Tibial artery (tissue), 4 donors: ENCODE measurements around the gene TEKT1.
"Not testable (repeated sequence)": the region's sequence is repeated elsewhere in the genome, so short reads cannot be mapped to it uniquely, and the experiment has no call there.

Experiments
- DNase-seq, 2 donors: peaks; one replicate each; pipeline ENCODE4 v3.0.0-alpha.2; 2019
- H3K27ac ChIP-seq, 2 donors: fragments of 200-600 bp; sonication (generic) in 1 of 2; 1 replicate in 1 of 2; 2 replicates in 1 of 2; pipeline ENCODE4 v1.5.1; 2018 to 2019; ENCODE audit warnings: mild to moderate bottlenecking in 1 of 2
- H3K27me3 ChIP-seq, 2 donors: fragments of 200-600 bp; sonication (generic) in 1 of 2; one replicate each; pipeline versions ENCODE4 v1.5.1 to v1.6.0; 2016 to 2019
- H3K36me3 ChIP-seq, 3 donors: fragments of 200-600 bp; sonication (generic) in 2 of 3; one replicate each; pipeline ENCODE4 v1.5.1; 2016 to 2019; ENCODE audit warnings: mild to moderate bottlenecking in 2 of 3
- H3K4me1 ChIP-seq, 4 donors: fragments of 200-600 bp; sonication (generic) in 2 of 4; 1 replicate in 3 of 4; 2 replicates in 1 of 4; pipeline ENCODE4 v1.5.1; 2016 to 2019
- H3K4me3 ChIP-seq, 2 donors: fragments of 200-600 bp; sonication (generic) in 1 of 2; 1 replicate in 1 of 2; 2 replicates in 1 of 2; pipeline ENCODE4 v1.5.1; 2018 to 2019; ENCODE audit warnings: mild to moderate bottlenecking in 2 of 2
- H3K9me3 ChIP-seq, 3 donors: fragments of 200-600 bp; sonication (generic) in 1 of 3; one replicate each; pipeline ENCODE4 v1.5.1; 2016 to 2019
- CTCF ChIP-seq, 2 experiments: fragments of 200-600 bp in 1 of 2; fragments of 450-650 bp in 1 of 2; IDR thresholded peaks; one replicate each; pipeline ENCODE4 v1.5.1; 2017 to 2019; ENCODE audit warnings: antibody characterized with exemption in 2 of 2, mild to moderate bottlenecking in 1 of 2, moderate library complexity in 1 of 2
- intact Hi-C: fragments of 100-400 bp; cut with DNase I; formaldehyde crosslinking; loops from one replicate; pipeline ENCODE4 v1.15.0; 2023; ENCODE audit warnings: low total_unique reads

The TEKT1 gene

GRCh38 chr17:6831661-6832263 lies at the start of gene TEKT1:
Gene TEKT1, minus strand, starts transcription at chr17:6831729. Its CDS starts 1,353 bp downstream, at chr17:6830376.
- peak within 1 kb of the TSS in 1 of 2 donors; percentile 24 for H3K4me3 ChIP-seq
- no peak for TF ChIP-seq CTCF (IDR thresholded peaks at IDR 0.05)
- intact Hi-C loops = no loop called here

GRCh38 chr17:6879221-6879975 lies 47.9 kb upstream of the TEKT1 start:
- DNase-seq, intact Hi-C loops: not testable (repeated sequence)

More at GRCh38 chr17:6831661-6832263, at the start of gene TEKT1:
- Histone ChIP-seq H3K9me3 (no peaks in the 10 kb centered on the region), H3K4me1 (no peaks in the 10 kb centered on the region), H3K36me3 (no peaks in the 10 kb centered on the region), H3K27ac (no peak within 1 kb of the TSS), H3K27me3 (peaks cover 0 to 44% of the 10 kb centered on the region in 2 donors)
- peak; percentile 71 to 73 for DNase-seq

GRCh38 chr17:6875276-6875675 lies 43.7 kb upstream of the TEKT1 start:
- H3K4me1 ChIP-seq, intact Hi-C loops, H3K36me3 ChIP-seq, DNase-seq, H3K9me3 ChIP-seq, H3K4me3 ChIP-seq, H3K27ac ChIP-seq, H3K27me3 ChIP-seq: not testable (repeated sequence)

More at GRCh38 chr17:6879221-6879975, 47.9 kb upstream of the TEKT1 start:
- H3K27me3 ChIP-seq, H3K4me1 ChIP-seq, H3K27ac ChIP-seq, H3K4me3 ChIP-seq, H3K36me3 ChIP-seq: not testable (repeated sequence)
- peaks cover 0 to 16% (median 11%) of the 10 kb centered on the region in 3 donors for H3K9me3 ChIP-seq

- intact Hi-C loops = no loop called here
- TF ChIP-seq CTCF (IDR thresholded peaks at IDR 0.05) = no peak
- no peak for DNase-seq
Measured at GRCh38 chr17:6872936-6873335, 41.4 kb upstream of the TEKT1 start.

GRCh38 chr17:6870841-6871240 lies 39.3 kb upstream of the TEKT1 start:
- intact Hi-C loops = no loop called here
- H3K9me3 ChIP-seq = no peaks in the 10 kb centered on the region
- no peaks in the 10 kb centered on the region for H3K4me1 ChIP-seq
- TF ChIP-seq CTCF (IDR thresholded peaks at IDR 0.05) = no peak
- no peaks in the 10 kb centered on the region for H3K36me3 ChIP-seq
- peaks cover 0 to 10% of the 10 kb centered on the region in 2 donors for H3K27me3 ChIP-seq
- no peak overlapping the region for H3K4me3 ChIP-seq
- no peak for DNase-seq
- H3K27ac ChIP-seq = no peak overlapping the region

More at GRCh38 chr17:6872936-6873335, 41.4 kb upstream of the TEKT1 start:
- no peaks in the 10 kb centered on the region for H3K9me3 ChIP-seq
- H3K27ac ChIP-seq = no peak overlapping the region
- H3K36me3 ChIP-seq = no peaks in the 10 kb centered on the region
- peaks cover 0 to 7% of the 10 kb centered on the region in 2 donors for H3K27me3 ChIP-seq
- no peaks in the 10 kb centered on the region for H3K4me1 ChIP-seq
- no peak overlapping the region for H3K4me3 ChIP-seq

- intact Hi-C loops = loop anchor here (1.0 kb wide), 1 partner anchor 25 kb away; no protein-coding TSS in a partner anchor
- Histone ChIP-seq H3K27ac (no peak overlapping the region), H3K9me3 (no peaks in the 10 kb centered on the region), H3K4me1 (no peaks in the 10 kb centered on the region), H3K4me3 (no peak overlapping the region), H3K36me3 (no peaks in the 10 kb centered on the region), H3K27me3 (peaks cover 0 to 13% of the 10 kb centered on the region in 2 donors)
- TF ChIP-seq CTCF (IDR thresholded peaks at IDR 0.05) = no peak
- DNase-seq = no peak
Measured at GRCh38 chr17:6868582-6868981, 37.1 kb upstream of the TEKT1 start.
